Fibroblast of skin of scalp (primary cell): Measurements from ENCODE around the gene ARL8B.
A peak's percentile ranks its signal among the peaks of the same experiment; 100 is the strongest.

Experiments used
- DNase-seq: peaks from one replicate; pipeline ENCODE4 v3.0.0-alpha.2; 2013

The ARL8B gene

GRCh38 chr3:5214352-5214751 lies 92.3 kb downstream of the ARL8B start:
- DNase-seq = no peak

- no peak for DNase-seq
These were observed 95.9 kb downstream of the ARL8B start for GRCh38 chr3:5217824-5218595.

GRCh38 chr3:5218815-5219214 lies 96.7 kb downstream of the ARL8B start:
- DNase-seq = no peak

- DNase-seq = no peak
These were observed 97.1 kb downstream of the ARL8B start for GRCh38 chr3:5219216-5219615.

- no peak for DNase-seq
These were observed 98.1 kb downstream of the ARL8B start for GRCh38 chr3:5220193-5220592.

GRCh38 chr3:5220667-5221431 lies 98.8 kb downstream of the ARL8B start:
- DNase-seq = no peak

- DNase-seq = no peak
These were observed 99.6 kb downstream of the ARL8B start for GRCh38 chr3:5221701-5222100.

DNA sequence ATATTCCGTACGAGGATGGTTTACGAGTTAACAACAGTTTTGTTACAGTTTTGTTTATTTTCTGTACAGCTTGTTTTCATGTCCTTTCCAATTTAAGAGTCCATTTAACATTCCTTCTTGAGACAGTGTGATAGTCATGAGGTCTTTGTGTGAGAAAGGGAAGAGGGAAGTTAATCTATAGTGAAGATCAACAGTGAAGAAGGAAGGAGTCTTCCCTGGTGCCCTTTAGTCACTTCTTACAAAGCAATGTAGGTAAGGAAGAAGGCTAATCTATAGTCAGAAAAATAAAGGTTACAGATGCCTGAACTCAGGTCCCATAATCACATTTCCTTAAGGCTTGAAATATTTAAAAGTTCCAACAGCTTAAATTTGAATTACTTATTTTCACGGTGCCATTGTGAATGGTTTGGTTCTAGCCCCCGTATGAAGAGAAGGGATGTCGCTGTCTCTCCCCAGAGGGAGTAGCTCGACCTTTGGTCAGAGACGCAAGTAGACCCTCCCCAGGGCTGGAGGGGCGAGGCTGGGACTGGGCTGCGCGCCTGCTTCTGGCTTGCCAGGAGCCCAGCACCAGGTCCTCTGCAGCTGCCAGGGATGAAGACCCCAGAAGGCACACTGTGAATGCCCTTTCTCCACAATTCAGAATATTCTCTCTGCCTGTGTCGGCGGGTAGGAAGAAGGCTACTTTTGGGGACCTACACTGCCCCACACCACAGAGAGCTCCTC lies 100.4 kb downstream of the ARL8B start:
- DNase-seq = no peak

DNA sequence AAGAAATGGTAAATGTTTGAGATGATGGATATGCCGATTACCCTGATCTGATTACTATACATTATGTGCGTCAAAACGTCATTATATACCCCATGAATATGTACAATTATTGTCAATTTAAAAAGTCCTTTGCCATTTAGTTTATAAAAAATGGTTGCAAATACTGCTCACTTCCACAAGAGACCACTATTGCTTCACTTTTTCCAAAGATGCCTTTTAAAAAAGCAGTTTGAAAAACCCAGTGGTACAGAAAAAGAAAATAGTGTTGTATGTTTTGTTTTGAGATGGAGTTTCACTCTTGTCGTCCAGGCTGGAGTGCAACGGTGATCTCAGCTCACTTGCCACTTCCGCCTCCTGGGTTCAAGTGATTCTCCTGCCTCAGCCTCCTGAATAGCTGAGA lies 104.7 kb downstream of the ARL8B start:
- peak; percentile 46 for DNase-seq

- DNase-seq = no peak
These were observed 105.7 kb downstream of the ARL8B start for GRCh38 chr3:5227812-5228211.

DNA sequence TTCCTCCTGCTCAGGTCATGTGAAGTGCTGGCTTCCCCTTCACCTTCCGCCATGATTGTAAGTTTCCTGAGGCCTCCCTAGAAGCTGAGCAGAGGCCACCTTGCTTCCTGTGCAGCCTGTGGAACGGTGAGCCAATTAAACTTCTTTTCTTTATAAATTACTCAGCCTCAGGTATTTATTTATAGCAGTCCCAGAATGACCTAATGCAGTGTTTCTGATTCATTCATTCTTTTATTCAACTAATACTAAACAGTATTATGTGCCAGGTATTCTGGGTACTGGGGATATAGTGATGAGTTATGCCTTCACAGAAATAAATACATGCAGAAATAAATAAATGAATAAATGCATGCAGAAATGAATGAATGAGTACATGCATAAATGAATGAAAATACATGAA lies 107.3 kb downstream of the ARL8B start:
- no peak for DNase-seq
